GM18505 (cell line): ENCODE measurements around the gene U2AF1L4.

Source experiments
- ATAC-seq: cut with Tn5 transposase; IDR thresholded peaks from one replicate; pipeline ENCODE4 v1.9.1; 2021; ENCODE audit not compliant: unreplicated experiment
- POLR2A ChIP-seq: IDR thresholded peaks from 4 replicates; pipeline ENCODE4 v1.6.1; 2011; ENCODE audit warnings: borderline replicate concordance; ENCODE audit not compliant: insufficient read depth, insufficient read length; ENCODE audit errors: extremely low read depth

U2AF1L4 gene, protein sequence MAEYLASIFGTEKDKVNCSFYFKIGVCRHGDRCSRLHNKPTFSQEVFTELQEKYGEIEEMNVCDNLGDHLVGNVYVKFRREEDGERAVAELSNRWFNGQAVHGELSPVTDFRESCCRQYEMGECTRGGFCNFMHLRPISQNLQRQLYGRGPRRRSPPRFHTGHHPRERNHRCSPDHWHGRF

DNA sequence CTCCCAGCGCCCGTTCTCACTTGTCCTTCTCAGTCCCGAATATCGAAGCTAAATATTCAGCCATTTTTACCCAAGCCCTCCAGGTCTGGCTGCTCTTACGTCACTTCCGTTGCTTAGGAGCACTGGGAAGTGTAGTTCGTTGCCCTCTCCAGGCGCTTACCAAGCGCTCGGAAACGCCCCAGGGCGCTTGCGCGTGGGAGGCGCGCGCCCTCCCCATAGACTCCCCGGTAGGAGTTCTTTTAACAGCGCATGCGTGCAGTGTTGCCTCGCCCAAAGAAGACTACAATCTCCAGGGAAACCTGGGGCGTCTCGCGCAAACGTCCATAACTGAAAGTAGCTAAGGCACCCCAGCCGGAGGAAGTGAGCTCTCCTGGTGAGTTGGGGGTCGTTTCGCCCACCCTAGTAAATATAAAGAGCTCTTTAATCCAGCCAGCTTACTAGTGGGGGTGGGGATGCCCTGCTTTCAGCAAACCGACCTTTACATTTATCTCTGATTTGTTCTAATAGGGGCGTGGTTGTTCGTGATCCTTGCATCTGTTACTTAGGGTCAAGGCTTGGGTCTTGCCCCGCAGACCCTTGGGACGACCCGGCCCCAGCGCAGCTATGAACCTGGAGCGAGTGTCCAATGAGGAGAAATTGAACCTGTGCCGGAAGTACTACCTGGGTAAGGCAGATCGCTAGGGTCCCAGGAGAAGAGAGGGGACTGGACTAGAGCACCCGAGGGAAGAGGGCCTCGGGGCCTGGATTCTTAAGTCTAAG is at the start of gene U2AF1L4, which contains the start of gene PSENEN:
TSS of gene U2AF1L4 (minus strand) at position 91 of the 759 bp plus-strand sequence. CDS start at position 64, 27 bp downstream.
TSS of gene PSENEN (plus strand) at position 324 of the 759 bp plus-strand sequence. CDS start at position 604, 280 bp downstream.
- peak; percentile 30 for ATAC-seq
- TF ChIP-seq POLR2A = peak; percentile 69

DNA sequence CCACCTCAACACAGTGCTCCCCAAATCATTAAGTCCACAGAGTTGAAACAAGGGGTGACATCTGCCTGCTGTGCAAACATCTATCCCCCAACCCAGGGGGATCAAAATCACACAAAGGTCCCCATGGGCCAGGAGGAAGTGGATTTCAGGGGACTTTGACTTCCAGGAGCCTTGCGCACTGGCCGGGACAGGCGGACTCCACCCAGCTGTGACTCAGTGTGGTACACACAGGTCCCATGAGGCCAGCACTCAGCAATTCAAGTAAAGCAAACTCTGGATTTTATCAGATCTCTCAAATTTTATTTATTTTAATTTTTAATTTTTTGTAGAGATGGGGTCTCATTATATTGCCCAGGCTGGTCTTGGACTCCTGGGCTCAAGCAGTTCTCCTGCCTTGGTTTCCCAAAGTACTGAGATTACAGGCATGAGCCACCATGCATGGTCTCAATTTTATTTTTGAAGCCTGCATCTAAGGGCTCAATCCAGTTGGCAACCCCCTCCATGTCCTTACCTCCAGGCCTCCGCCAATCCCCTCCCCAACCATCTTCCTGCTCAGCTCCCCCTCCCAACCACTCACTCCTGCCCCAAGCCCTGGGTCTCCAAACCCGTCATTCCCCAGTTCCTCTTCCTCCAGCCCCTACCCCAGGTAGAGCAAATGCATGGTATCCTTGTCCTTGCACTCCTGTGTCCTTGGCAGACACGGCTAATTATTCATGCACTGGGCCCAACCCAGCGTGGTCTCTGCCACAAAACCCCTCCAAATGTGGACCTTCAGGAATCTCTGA is 48.4 kb upstream of the U2AF1L4 start:
- TF ChIP-seq POLR2A = no peak

DNA sequence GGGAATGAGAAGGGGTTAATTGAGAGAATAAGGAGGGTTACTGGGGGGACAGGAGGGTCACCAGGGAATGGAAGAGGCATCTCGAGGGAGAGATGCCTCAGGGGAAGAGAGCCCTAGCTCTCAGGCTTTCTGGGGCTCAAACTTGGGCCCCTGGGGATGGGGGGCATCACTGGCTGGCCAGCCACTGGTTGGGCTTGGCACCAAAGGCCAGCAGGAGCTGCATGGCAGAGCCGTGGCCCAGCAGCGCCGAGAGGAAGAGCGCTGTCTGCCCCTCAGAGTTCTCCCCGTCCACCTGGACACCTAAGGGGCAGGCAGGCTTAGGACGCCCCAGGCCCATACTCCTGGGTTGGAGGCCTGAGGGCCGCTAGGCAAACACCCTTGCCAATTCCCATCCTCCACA is 47.7 kb upstream of the U2AF1L4 start:
- ATAC-seq = no peak
- no peak for TF ChIP-seq POLR2A

More for the DNA sequence above, 48.4 kb upstream of the U2AF1L4 start:
- no peak for ATAC-seq

DNA sequence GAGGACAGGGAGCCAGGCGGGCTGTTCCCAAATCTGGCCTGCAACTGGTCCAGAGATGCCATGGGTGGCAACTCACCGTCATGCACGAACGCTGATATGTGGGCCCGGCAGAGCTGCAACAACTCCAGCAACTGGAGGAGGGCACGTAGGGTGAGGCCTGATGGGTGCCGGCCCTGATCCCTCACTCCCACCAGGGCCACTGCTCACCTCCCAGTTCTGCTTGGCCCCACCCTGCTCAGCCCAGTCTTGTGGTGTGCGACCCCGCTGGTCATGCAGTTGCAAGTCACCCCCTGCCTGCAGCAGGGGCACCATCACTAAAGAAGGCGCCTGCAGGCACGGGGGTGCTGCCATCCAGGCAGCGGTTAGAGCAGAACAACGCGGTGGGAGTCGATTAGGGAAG is 47.1 kb upstream of the U2AF1L4 start:
- ATAC-seq = no peak
- no peak for TF ChIP-seq POLR2A

DNA sequence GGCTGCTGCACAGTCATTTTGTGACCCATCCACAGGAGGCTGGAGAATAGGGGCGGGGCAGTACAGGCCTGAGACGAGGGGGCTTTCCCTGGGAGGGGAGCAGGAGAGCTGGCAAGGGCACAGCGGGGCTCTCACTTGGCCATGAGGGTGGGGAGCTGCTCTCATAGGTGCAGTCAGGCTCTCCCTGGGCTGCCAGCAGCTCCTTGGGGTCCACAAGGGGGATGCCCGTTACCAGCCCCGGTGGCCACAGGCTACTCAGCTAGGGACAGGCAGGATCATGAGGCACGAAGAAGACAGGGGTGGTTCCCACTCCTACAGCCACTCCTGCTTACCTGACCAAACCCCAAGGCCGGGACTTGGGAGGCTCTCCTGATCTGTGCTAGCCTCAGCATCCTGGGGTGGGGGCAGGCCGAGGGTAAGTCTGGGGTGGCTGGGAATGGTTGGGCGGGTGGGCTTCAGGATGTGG is 46.6 kb upstream of the U2AF1L4 start:
- ATAC-seq = no peak
- TF ChIP-seq POLR2A = no peak

DNA sequence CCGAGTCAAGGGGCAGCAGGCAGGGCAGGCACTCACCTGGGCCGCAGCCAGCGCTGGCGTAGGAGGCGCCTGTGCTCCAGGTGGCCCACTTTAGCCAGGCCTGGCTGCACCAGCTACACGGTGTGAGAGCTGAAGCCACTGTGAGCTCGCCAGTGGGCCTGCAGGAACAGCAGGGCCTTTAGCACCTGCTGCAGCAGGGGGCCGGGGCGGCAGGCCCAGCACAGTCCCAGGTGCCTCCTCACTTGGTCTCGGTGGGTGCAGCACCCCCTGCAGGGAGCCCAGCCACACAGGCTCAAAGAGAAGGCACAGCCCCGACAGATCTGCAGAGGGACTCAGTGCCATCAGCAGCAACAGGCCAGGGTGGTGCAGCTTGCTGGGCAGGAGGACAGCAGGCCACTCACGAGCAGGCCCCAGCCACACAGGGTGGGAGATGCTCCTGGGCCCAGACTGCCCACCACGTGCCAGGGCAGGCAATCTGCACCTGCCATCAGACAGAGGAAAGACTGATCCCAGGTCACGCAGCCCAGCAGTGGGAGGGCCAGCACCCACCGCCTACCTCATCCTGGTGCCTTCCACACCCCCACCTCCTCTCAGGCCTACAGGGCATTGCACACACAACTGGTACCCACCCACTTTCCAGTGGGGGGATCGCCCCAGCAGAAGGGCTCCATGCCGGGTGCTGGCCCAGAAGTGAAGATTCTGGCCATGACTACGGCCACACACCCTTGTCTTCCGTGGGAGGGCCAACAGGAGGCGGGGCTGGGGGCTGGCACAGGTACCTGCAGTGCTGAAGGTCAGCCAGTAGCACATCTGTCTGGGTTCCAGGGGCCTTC is 46.0 kb upstream of the U2AF1L4 start:
- ATAC-seq = no peak
- no peak for TF ChIP-seq POLR2A

DNA sequence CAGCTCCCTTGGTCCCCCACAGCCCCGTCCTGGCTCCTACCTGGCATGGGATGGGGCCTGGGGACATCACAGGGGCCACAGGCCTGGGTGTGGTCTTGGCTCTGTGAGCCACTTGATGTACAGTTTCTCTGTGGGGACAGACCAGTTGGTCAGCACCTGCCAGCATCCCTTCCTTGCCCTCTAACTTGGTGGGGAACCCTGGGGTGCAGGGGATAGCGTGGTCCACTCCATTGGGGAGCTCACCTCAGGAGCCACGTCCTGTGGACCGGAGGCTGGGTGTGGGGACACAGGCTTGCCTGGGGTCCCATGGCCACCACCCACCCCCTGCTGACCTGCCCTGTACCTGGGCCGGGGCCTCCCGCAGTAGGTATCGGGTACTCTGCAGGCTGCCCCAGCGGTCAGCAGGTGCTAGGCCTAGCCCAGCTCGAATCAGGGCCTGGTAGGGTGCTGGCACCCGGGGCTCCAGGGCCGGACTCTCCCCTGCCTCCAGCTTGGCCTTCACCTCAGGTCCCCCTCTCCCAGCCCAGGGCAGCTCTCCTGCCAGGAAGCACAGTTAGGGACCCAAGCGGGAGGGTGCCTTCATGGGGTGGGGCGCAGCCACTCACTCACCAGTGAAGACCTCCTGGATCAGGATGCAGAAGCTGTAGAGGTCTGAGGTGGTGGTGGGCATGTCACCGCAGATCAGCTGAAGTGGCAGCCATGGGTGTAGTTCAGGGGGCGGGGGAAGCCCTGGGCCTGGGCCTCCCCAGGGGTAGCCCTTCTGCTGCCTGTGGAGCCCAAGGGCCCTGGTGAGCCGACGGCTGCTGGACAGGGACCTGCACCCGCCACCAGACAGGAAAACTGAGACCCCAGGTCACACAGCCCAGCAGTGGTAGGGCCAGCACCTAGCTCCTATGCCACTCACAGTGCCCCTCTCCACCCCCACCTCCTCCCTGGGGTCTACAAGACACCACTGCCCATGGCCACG is 45.0 kb upstream of the U2AF1L4 start:
- no peak for ATAC-seq
- TF ChIP-seq POLR2A = no peak

DNA sequence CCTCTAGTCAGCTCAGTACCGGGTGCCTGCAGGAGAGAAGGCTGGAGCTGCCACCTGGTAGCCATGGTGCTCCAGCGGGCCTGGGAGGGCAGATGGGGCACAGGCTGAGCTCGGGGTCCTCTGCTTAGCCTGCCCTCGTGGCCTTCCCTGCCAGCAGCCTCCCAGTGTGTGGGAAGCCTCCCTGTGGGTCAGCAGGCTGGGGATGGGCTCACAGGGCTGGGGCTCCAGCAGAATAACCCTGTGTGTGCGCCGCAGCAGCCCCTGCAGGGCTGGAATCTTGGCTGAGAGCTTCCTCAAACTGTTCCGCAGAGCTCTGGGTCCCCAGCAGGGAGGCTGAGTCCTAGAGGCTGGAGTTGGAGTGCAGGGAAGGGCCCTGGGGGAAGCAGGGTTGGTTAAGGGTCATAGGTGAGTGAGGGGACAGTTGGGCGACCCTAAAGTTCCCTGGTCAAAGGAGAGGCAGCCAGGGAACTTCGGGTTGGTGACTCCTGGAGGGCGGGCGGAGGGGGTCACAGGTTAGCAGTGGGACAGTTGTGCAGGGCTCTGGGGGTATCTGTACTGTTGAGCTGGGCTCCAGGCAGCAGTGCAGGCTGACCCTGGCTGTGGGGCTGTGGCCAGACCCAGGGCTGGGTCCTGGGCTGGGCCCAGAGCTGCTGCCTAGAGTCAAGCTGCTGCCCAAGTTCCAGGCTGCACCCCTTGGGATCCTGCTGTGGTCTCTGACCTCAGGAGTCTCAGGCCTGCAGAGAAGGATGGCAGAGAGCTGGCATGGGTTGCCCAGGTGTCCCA is 44.2 kb upstream of the U2AF1L4 start:
- ATAC-seq = no peak
- no peak for TF ChIP-seq POLR2A

DNA sequence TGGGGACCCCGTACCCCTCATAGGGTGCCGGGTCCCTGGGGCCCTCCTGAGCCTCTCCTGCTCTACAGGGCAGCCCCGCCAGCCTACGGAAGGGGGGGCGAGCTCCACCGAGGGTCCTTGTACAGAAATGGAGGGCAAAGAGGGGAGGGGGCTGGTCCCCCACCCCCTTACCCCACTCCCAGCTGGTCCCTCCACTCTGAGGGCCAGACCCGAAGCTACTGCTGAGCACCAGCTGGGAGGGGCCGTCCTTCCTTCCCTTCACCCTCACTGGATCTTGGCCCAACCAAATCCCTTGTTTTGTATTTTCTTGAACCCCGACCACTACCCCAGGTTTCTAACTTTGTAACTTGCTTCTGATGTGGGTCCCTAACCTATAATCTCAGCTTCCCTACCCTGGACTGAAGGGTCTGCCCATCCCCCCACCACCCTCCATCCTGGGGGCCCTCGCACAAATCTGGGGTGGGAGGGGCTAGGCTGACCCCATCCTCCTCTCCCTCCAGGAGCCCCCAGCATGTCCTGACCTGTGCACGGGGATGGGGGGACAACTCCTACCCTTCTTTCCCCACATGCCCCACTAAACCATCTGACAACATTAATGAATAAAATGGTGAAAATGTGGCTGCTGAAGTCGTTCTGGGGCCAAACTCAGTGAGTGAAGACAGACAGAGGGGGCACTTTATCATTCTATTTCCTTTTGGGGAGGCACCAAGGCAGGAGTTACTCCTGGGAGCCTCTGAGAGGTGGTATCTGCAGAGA is 43.2 kb upstream of the U2AF1L4 start:
- TF ChIP-seq POLR2A = no peak
- no peak for ATAC-seq

DNA sequence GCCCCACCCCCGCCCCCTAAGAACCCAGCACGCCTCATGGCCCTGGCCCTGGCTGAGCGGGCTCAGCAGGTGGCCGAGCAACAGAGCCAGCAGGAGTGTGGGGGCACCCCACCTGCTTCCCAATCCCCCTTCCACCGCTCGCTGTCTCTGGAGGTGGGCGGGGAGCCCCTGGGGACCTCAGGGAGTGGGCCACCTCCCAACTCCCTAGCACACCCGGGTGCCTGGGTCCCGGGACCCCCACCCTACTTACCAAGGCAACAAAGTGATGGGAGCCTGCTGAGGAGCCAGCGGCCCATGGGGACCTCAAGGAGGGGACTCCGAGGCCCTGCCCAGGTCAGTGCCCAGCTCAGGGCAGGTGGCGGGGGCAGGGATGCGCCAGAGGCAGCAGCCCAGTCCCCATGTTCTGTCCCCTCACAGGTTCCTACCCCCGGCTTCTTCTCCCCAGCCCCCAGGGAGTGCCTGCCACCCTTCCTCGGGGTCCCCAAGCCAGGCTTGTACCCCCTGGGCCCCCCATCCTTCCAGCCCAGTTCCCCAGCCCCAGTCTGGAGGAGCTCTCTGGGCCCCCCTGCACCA is 42.1 kb upstream of the U2AF1L4 start:
- TF ChIP-seq POLR2A = no peak
- ATAC-seq = no peak
